ENCODE measurements around the gene IGDCC3. TPM values are rescaled to one million over a fixed set of nuclear protein-coding genes. Genes with fewer than 3 reads are reported as not detected.

The IGDCC3 gene
- total RNA-seq, 6 donors from 2014 or later: 0.10 to 0.29 TPM; not detected in 4

- no peaks in the 10 kb centered on the region for H3K4me1 ChIP-seq
- no peaks in the 10 kb centered on the region for H3K27me3 ChIP-seq
- H3K9me3 ChIP-seq: no peaks in the 10 kb centered on the region
- H3K4me3 ChIP-seq: no peak overlapping the region
- H3K27ac ChIP-seq: no peak overlapping the region
- DNase-seq (peak in 1 of 2 donors; percentile 67), ATAC-seq (ENCODE audit: low FRiP score in 2 of 2) (no peak)
- TF ChIP-seq EP300 (IDR thresholded peaks at IDR 0.05) (no peak), CTCF (IDR thresholded peaks at IDR 0.05) (no peak), POLR2A (IDR thresholded peaks at IDR 0.05) (no peak), POLR2AphosphoS5 (IDR thresholded peaks at IDR 0.05) (no peak)
- WGBS, 2 donors: 60% methylated on average over 19 of the region's 20 CpGs; no CpG with 5 or more reads in 1 of the 2 donors
- no peaks in the 10 kb centered on the region for H3K36me3 ChIP-seq
Observed at GRCh38 chr15:65334586-65335231, 43.1 kb downstream of the IGDCC3 start.

- H3K4me1 ChIP-seq: no peaks in the 10 kb centered on the region
- ATAC-seq (ENCODE audit: low FRiP score in 2 of 2): no peak
- H3K36me3 ChIP-seq: no peaks in the 10 kb centered on the region
- no peak for DNase-seq
- TF ChIP-seq EP300 (IDR thresholded peaks at IDR 0.05): no peak
- no peak for TF ChIP-seq CTCF (IDR thresholded peaks at IDR 0.05)
- TF ChIP-seq POLR2A (IDR thresholded peaks at IDR 0.05): no peak
- no peak for TF ChIP-seq POLR2AphosphoS5 (IDR thresholded peaks at IDR 0.05)
- H3K27ac ChIP-seq: no peak overlapping the region
- 71 to 77% methylated on average over 4 to 5 of the region's 5 CpGs for whole genome bisulfite sequencing, 2 donors
- no peaks in the 10 kb centered on the region for H3K27me3 ChIP-seq
- no peak overlapping the region for H3K4me3 ChIP-seq
- H3K9me3 ChIP-seq: no peaks in the 10 kb centered on the region
Observed at GRCh38 chr15:65333856-65334255, 43.9 kb downstream of the IGDCC3 start.

- H3K4me3 ChIP-seq: no peak overlapping the region
- DNase-seq (peak in 1 of 2 donors; percentile 69), ATAC-seq (ENCODE audit: low FRiP score in 2 of 2) (no peak)
- H3K9me3 ChIP-seq: no peaks in the 10 kb centered on the region
- no peaks in the 10 kb centered on the region for H3K36me3 ChIP-seq
- TF ChIP-seq POLR2A (IDR thresholded peaks at IDR 0.05) (no peak), CTCF (IDR thresholded peaks at IDR 0.05) (no peak), POLR2AphosphoS5 (IDR thresholded peaks at IDR 0.05) (no peak), EP300 (IDR thresholded peaks at IDR 0.05) (no peak)
- H3K4me1 ChIP-seq: no peaks in the 10 kb centered on the region
- 83 to 86% methylated on average over 14 to 16 of the region's 16 CpGs for WGBS, 2 donors
- no peaks in the 10 kb centered on the region for H3K27me3 ChIP-seq
- H3K27ac ChIP-seq: no peak overlapping the region
Observed at GRCh38 chr15:65333148-65333820, 44.5 kb downstream of the IGDCC3 start.

- TF ChIP-seq POLR2AphosphoS5 (IDR thresholded peaks at IDR 0.05): no peak
- TF ChIP-seq EP300 (IDR thresholded peaks at IDR 0.05): no peak
- TF ChIP-seq POLR2A (IDR thresholded peaks at IDR 0.05): no peak
- TF ChIP-seq CTCF (IDR thresholded peaks at IDR 0.05): no peak
- 77 to 85% methylated on average over 28 to 29 of the region's 31 CpGs for WGBS, 2 donors
- no peaks in the 10 kb centered on the region for H3K36me3 ChIP-seq
- H3K27ac ChIP-seq: no peak overlapping the region
- H3K4me3 ChIP-seq: no peak overlapping the region
- ATAC-seq (ENCODE audit: low FRiP score in 2 of 2) (no peak), DNase-seq (peak in 1 of 2 donors; percentile 57)
- H3K9me3 ChIP-seq: no peaks in the 10 kb centered on the region
- H3K27me3 ChIP-seq: no peaks in the 10 kb centered on the region
- no peaks in the 10 kb centered on the region for H3K4me1 ChIP-seq
Observed at GRCh38 chr15:65332391-65333147, 45.2 kb downstream of the IGDCC3 start.

Measured in upper lobe of left lung (tissue), 6 donors.